ENCODE measurements around the gene CCNY. TPM values are rescaled to one million over a fixed set of nuclear protein-coding genes. Genes with fewer than 3 reads are reported as not detected.

Gene CCNY
- total RNA-seq, 1 experiment from 2014 or later: 62.2 TPM

- intact Hi-C loops (cut with micrococcal nuclease): no loop called here
- BruUV-seq (replicated peaks): no TSS peak
Measured at GRCh38 chr10:35505241-35505873, 169.0 kb downstream of the CCNY start.

More at GRCh38 chr10:35505241-35505873, 169.0 kb downstream of the CCNY start:
- Histone ChIP-seq H3K9ac (ENCODE audit: low read length) (no peak overlapping the region), H3K9me2 (ENCODE audit: insufficient read depth) (no peaks in the 10 kb centered on the region), H3K4me3 (replicated peaks in 1 of 2; ENCODE audit: low read depth in 1 of 2, low read length in 2 of 2) (no peak overlapping the region), H3K4me2 (ENCODE audit: low read length) (no peak overlapping the region), H3K27me3 (ENCODE audit: insufficient read depth, low read length) (no peaks in the 10 kb centered on the region), H3K9me3 (ENCODE audit: control insufficient read depth in 1 of 2, insufficient read depth in 1 of 2, low read depth in 1 of 2, low read length in 2 of 2) (no peaks in the 10 kb centered on the region), H3K27ac (ENCODE audit: low read depth, low read length) (no peak overlapping the region), H2AFZ (ENCODE audit: low read depth, low read length, poor library complexity, severe bottlenecking) (no peak overlapping the region), H3K79me2 (ENCODE audit: insufficient read depth, low read length) (peaks cover 20% of the 10 kb centered on the region), H4K20me1 (ENCODE audit: insufficient read depth) (no peaks in the 10 kb centered on the region), H3K4me1 (ENCODE audit: control insufficient read depth in 1 of 2, insufficient read depth in 2 of 2, low read length in 2 of 2) (no peaks in the 10 kb centered on the region), H3K36me3 (ENCODE audit: control insufficient read depth in 1 of 2, insufficient read depth in 2 of 2, low read length in 2 of 2) (no peaks in the 10 kb centered on the region)
- ATAC-seq (no peak), DNase-seq (ENCODE audit: low read depth, low spot score) (no peak)
- POLR2A ChIA-PET: no interaction called here
- TF ChIP-seq ELF1 (IDR thresholded peaks at IDR 0.05; ENCODE audit: borderline replicate concordance, low read depth) (no peak), EZH2phosphoT487 (IDR thresholded peaks at IDR 0.05; ENCODE audit: borderline replicate concordance) (no peak), EZH2 (IDR thresholded peaks at IDR 0.05) (no peak), TCF7L2 (IDR thresholded peaks at IDR 0.05; ENCODE audit: borderline replicate concordance, extremely low read depth, insufficient read depth, insufficient read length) (no peak), SRF (IDR thresholded peaks at IDR 0.05; ENCODE audit: low read depth) (no peak), POLR2AphosphoS5 (IDR thresholded peaks at IDR 0.05; ENCODE audit: low read depth, low read length) (no peak), ZFX (IDR thresholded peaks at IDR 0.05) (no peak), SIN3A (IDR thresholded peaks at IDR 0.05; ENCODE audit: low read depth) (no peak), ZBTB33 (IDR thresholded peaks at IDR 0.05; ENCODE audit: extremely low read depth, insufficient replicate concordance, low read length) (no peak), FOSL1 (IDR thresholded peaks at IDR 0.05; ENCODE audit: low read depth) (no peak)
- CTCF ChIA-PET: interaction anchor here (0.7 kb wide), 1 partner anchor 386 kb away, joined by 3 read pairs; no protein-coding TSS in a partner anchor
- RAD21 ChIA-PET (ENCODE audit: low non-redundant PET in 1 of 2, low total read pairs in 2 of 2, uncharacterized antibody in 2 of 2, unreplicated experiment in 2 of 2): no interaction called here

Data from HCT116 (cell line).